Tibial artery (tissue), 4 donors: ENCODE data around the gene TBCE.

ENCODE experiments used
- DNase-seq, 2 donors: peaks; one replicate each; pipeline ENCODE4 v3.0.0-alpha.2; 2019
- H3K27ac ChIP-seq, 2 donors: fragments of 200-600 bp; sonication (generic) in 1 of 2; 1 replicate in 1 of 2; 2 replicates in 1 of 2; pipeline ENCODE4 v1.5.1; 2018 to 2019; ENCODE audit warnings: mild to moderate bottlenecking in 1 of 2
- H3K27me3 ChIP-seq, 2 donors: fragments of 200-600 bp; sonication (generic) in 1 of 2; one replicate each; pipeline versions ENCODE4 v1.5.1 to v1.6.0; 2016 to 2019
- H3K36me3 ChIP-seq, 3 donors: fragments of 200-600 bp; sonication (generic) in 2 of 3; one replicate each; pipeline ENCODE4 v1.5.1; 2016 to 2019; ENCODE audit warnings: mild to moderate bottlenecking in 2 of 3
- H3K4me1 ChIP-seq, 4 donors: fragments of 200-600 bp; sonication (generic) in 2 of 4; 1 replicate in 3 of 4; 2 replicates in 1 of 4; pipeline ENCODE4 v1.5.1; 2016 to 2019
- H3K4me3 ChIP-seq, 2 donors: fragments of 200-600 bp; sonication (generic) in 1 of 2; 1 replicate in 1 of 2; 2 replicates in 1 of 2; pipeline ENCODE4 v1.5.1; 2018 to 2019; ENCODE audit warnings: mild to moderate bottlenecking in 2 of 2
- H3K9me3 ChIP-seq, 3 donors: fragments of 200-600 bp; sonication (generic) in 1 of 3; one replicate each; pipeline ENCODE4 v1.5.1; 2016 to 2019
- intact Hi-C: fragments of 100-400 bp; cut with DNase I; formaldehyde crosslinking; loops from one replicate; pipeline ENCODE4 v1.15.0; 2023; ENCODE audit warnings: low total_unique reads
- TF ChIP-seq, protein P1 (sequence below), 2 experiments: fragments of 200-600 bp in 1 of 2; fragments of 450-650 bp in 1 of 2; IDR thresholded peaks; one replicate each; pipeline ENCODE4 v1.5.1; 2017 to 2019; ENCODE audit warnings: antibody characterized with exemption in 2 of 2, mild to moderate bottlenecking in 1 of 2, moderate library complexity in 1 of 2

TBCE gene

DNA sequence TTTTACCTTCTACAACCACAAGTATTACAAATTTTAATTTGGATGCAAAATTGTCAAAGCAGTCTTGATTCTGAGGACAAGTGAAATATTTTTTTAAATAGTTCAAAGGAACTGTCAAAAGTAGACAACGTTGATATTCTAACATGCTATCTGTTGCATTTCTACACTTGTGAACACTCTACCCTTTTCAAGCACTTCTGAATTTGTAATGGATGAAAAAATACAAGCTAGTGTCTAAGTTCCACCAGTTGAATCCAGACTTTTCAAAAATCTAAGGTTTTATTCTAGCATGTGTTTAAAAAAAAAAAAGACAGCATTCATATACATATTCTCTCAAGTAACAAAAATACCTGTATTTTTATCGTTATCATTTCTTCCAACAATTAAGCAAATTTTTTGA lies 41.4 kb upstream of the TBCE start:
- peak overlapping the region; percentile 77 to 98 for H3K4me3 ChIP-seq
- intact Hi-C loops = loop anchor here (2.0 to 10.0 kb wide), 3 partner anchors 41 to 91 kb away; partner anchors contain the start of gene TBCE
- TF ChIP-seq, protein P1, sequence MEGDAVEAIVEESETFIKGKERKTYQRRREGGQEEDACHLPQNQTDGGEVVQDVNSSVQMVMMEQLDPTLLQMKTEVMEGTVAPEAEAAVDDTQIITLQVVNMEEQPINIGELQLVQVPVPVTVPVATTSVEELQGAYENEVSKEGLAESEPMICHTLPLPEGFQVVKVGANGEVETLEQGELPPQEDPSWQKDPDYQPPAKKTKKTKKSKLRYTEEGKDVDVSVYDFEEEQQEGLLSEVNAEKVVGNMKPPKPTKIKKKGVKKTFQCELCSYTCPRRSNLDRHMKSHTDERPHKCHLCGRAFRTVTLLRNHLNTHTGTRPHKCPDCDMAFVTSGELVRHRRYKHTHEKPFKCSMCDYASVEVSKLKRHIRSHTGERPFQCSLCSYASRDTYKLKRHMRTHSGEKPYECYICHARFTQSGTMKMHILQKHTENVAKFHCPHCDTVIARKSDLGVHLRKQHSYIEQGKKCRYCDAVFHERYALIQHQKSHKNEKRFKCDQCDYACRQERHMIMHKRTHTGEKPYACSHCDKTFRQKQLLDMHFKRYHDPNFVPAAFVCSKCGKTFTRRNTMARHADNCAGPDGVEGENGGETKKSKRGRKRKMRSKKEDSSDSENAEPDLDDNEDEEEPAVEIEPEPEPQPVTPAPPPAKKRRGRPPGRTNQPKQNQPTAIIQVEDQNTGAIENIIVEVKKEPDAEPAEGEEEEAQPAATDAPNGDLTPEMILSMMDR (IDR thresholded peaks at IDR 0.05) = no peak

DNA sequence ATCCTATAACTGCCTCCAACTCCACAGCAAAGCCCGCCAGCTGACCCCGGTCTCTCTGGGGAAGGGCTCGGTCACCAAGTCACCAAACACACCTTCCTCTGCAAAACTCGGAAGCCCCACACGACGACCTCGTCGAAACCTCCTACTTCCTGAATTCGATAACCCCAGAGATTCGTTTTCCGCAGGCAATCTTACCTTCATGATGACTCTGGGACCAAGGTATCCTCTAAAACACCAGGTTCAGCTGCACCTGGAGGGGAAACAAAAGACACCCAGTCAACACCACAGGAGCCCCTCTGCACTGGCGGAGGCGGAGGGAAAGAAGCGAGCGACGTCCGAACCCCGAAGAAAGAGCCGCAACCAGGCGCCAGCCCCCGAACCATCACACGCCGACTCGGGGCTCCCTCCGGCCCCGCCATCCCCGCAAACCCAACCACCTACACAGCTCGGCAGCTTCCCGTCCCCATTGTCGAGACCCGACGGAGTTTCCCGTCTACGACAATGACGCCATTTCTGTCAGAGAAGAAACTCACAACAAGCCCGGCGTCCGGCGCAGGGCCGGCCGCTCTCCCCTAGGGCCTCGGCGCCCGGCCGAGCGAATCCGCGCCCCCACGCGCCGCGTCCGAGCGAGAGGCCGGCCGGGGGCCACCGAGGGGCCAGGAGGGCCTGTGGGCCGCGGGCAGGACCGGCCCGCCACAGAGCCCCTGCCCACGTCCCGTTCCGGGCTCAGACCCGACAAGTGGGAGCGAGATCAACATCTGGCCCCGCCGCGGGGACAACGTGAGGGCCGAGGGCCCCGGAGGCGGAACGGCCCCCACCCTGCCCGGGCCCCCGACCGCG lies 40.3 kb upstream of the TBCE start:
- H3K4me1 ChIP-seq = peaks cover 0 to 72% (median 59%) of the 10 kb centered on the region in 4 donors
- TF ChIP-seq, protein P1 (IDR thresholded peaks at IDR 0.05) = no peak
- H3K27me3 ChIP-seq = no peaks in the 10 kb centered on the region
- DNase-seq = peak; percentile 37 to 72
- intact Hi-C loops = loop anchor here (2.0 to 10.0 kb wide), 3 partner anchors 40 to 90 kb away; partner anchors contain the start of gene TBCE
- peak overlapping the region; percentile 96 for H3K27ac ChIP-seq
- peaks cover 0 to 9% (median 0%) of the 10 kb centered on the region in 3 donors for H3K36me3 ChIP-seq
- H3K4me3 ChIP-seq = peak overlapping the region; percentile 77 to 98
- no peaks in the 10 kb centered on the region for H3K9me3 ChIP-seq

More for the DNA sequence above, 41.4 kb upstream of the TBCE start:
- Histone ChIP-seq H3K4me1 (peaks cover 0 to 72% (median 56%) of the 10 kb centered on the region in 4 donors), H3K27ac (peak overlapping the region in 1 of 2 donors; percentile 96), H3K9me3 (no peaks in the 10 kb centered on the region), H3K36me3 (peaks cover 0 to 9% (median 0%) of the 10 kb centered on the region in 3 donors), H3K27me3 (no peaks in the 10 kb centered on the region)
- no peak for DNase-seq

DNA sequence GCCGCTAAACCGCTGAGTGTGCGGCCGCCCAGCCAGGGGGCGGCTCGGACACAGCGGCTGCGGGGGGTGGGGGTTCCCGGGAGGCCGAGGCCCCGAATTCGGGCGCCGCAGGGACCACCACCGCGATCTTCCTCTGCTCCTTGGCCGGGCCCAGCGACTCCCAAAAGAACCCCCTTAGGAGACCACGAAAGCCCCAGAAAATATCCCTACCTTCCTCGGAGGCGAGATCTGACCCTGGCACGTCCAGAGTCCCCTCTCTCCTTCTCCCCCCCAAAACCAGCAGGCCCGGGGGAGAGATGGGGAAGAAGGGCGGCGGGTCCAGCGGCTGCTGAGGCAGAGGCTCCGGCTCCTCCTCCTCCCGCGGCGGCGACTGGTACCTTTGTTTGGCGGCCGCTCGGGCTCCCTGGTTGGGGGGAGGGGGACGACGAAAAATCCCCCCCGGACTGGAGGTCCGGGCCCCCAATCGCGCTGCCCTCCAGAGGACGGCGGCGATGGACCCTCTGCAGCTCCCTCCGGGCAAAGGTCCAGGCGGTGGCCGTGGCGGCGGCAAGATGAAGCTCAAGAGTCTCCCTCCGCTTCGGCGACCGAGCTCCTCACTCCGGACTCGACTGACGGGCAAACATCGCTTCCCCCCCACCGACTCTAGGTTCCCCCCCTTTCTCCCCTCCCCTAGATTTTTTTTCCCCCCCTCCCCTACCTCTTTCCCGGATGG lies 39.5 kb upstream of the TBCE start, which contains the start of gene ARID4B:
TSS of gene ARID4B (minus strand) at position 621 of the 712 bp plus-strand sequence. CDS start 1,260 bp downstream, outside the sequence.
- peak within 1 kb of the TSS; percentile 77 to 98 for H3K4me3 ChIP-seq
- DNase-seq = no peak
- no peaks in the 10 kb centered on the region for H3K9me3 ChIP-seq
- peaks cover 0 to 7% (median 0%) of the 10 kb centered on the region in 3 donors for H3K36me3 ChIP-seq
- no peaks in the 10 kb centered on the region for H3K27me3 ChIP-seq
- TF ChIP-seq, protein P1 (IDR thresholded peaks at IDR 0.05) = peak in 1 of 2 experiments; percentile 24
- H3K27ac ChIP-seq = peak within 1 kb of the TSS; percentile 96
- H3K4me1 ChIP-seq = peaks cover 0 to 71% (median 58%) of the 10 kb centered on the region in 4 donors
- intact Hi-C loops = loop anchor here (2.0 to 10.0 kb wide), 3 partner anchors 39 to 89 kb away; partner anchors contain the start of gene TBCE

DNA sequence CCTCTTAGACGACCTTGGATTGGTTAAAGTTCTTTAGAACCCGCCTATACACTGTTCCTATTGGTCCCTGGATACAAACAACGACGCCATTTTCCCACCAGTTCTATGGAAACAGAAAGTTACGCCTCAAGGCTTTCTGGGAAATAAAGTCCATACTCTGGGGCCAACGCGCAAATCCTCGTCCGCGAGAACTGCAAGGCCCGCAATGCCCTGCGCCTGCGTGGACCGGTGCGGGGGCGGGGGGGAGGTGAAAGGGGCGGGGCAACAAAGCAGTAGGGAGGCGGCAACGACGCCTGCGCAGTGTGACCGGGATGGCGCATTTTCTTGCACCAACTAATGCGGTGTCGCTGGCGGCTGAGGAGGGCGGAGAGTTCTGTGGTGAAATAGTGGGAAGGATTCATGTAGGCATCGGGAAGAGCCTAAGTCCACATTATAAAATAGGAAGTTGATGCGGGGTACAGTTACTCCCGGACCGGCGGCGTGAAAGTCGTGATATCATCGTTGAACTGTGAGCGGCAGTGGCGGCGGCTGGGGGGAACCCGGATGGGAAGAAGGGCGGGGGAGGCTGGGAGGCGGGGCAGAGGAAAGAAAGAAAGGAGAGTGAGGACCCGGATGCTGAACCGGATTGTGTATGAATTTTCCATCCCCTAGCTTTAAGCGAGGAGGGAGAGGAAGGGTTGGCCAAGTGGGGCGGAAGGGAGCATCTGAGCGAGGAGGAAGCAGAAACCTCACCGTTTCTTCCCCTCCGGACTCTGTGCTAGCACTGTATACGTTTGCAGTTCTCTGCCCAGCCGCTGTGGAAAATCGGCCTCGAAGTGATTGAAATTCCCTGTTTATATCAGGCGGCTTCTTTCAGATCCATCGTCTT lies 38.7 kb upstream of the TBCE start, which contains the start of gene GGPS1:
TSS of gene GGPS1 (plus strand) at position 300 of the 868 bp plus-strand sequence. CDS start 6,695 bp downstream, outside the sequence.
- H3K27me3 ChIP-seq = no peaks in the 10 kb centered on the region
- H3K9me3 ChIP-seq = no peaks in the 10 kb centered on the region
- H3K27ac ChIP-seq = peak within 1 kb of the TSS; percentile 96
- peak; percentile 97 to 99 for DNase-seq
- peaks cover 0 to 7% (median 0%) of the 10 kb centered on the region in 3 donors for H3K36me3 ChIP-seq
- H3K4me3 ChIP-seq = peak within 1 kb of the TSS; percentile 77 to 98
- TF ChIP-seq, protein P1 (IDR thresholded peaks at IDR 0.05) = no peak
- peaks cover 0 to 63% (median 55%) of the 10 kb centered on the region in 4 donors for H3K4me1 ChIP-seq
- intact Hi-C loops = loop anchor here (10.0 kb wide), 1 partner anchor 74 kb away; no protein-coding TSS in a partner anchor
